Endothelial cell (in vitro differentiated cells): ENCODE results near the gene ETF1. TPM values are rescaled to one million over a fixed set of nuclear protein-coding genes. Genes with fewer than 3 reads are reported as not detected.

Experiments
- DNase-seq: peaks from one replicate; pipeline ENCODE4 v3.0.0; 2021; ENCODE audit warnings: low spot score
- H3K27ac Mint-ChIP-seq: one replicate; pipeline ENCODE4 v1.8.0; 2021; ENCODE audit warnings: mixed read lengths, inconsistent platforms; ENCODE audit not compliant: unreplicated experiment
- H3K27me3 Mint-ChIP-seq: one replicate; pipeline ENCODE4 v1.8.0; 2021; ENCODE audit warnings: mild to moderate bottlenecking, moderate library complexity, mixed read lengths, inconsistent platforms; ENCODE audit not compliant: unreplicated experiment
- H3K36me3 Mint-ChIP-seq: one replicate; pipeline ENCODE4 v1.8.0; 2021; ENCODE audit warnings: mild to moderate bottlenecking, low read depth, mixed read lengths, inconsistent platforms; ENCODE audit not compliant: unreplicated experiment
- H3K4me1 Mint-ChIP-seq: one replicate; pipeline ENCODE4 v1.8.0; 2021; ENCODE audit warnings: mild to moderate bottlenecking, mixed read lengths, inconsistent platforms; ENCODE audit not compliant: unreplicated experiment
- H3K4me3 Mint-ChIP-seq: one replicate; pipeline ENCODE4 v1.8.0; 2021; ENCODE audit warnings: mild to moderate bottlenecking, mixed read lengths, inconsistent platforms; ENCODE audit not compliant: unreplicated experiment
- H3K9me3 Mint-ChIP-seq: one replicate; pipeline ENCODE4 v1.8.0; 2021; ENCODE audit warnings: mixed read lengths, inconsistent platforms; ENCODE audit not compliant: unreplicated experiment
- CTCF ChIP-seq: fragments of 200-600 bp; sonication (generic); IDR thresholded peaks from one replicate; pipeline ENCODE4 v1.5.0; 2021; ENCODE audit warnings: antibody characterized with exemption; ENCODE audit not compliant: unreplicated experiment
- total RNA-seq: library from RNA; stranded (reverse); fragmentation: NEBNext Ultra II Directional; extraction: Animal tissue kit (Norgen Biotek cat#: 25700); gene quantifications from one replicate; pipeline ENCODE4 v1.2.1, GENCODE V29; 2021; ENCODE audit not compliant: unreplicated experiment

The ETF1 gene
- total RNA-seq, 1 donor from 2014 or later = 84.7 TPM

- no peak for DNase-seq
- H3K27me3 Mint-ChIP-seq = peaks cover 29% of the 10 kb centered on the region
- no peak for TF ChIP-seq CTCF
- H3K27ac Mint-ChIP-seq = peak overlapping the region; percentile 39
- peaks cover 6% of the 10 kb centered on the region for H3K36me3 Mint-ChIP-seq
- peaks cover 4% of the 10 kb centered on the region for H3K9me3 Mint-ChIP-seq
- peaks cover 2% of the 10 kb centered on the region for H3K4me1 Mint-ChIP-seq
- no peak overlapping the region for H3K4me3 Mint-ChIP-seq
Observed at GRCh38 chr5:138467711-138468132, 75.3 kb downstream of the ETF1 start.

GRCh38 chr5:138466900-138467710, 75.9 kb downstream of the ETF1 start:
- peaks cover 4% of the 10 kb centered on the region for H3K9me3 Mint-ChIP-seq
- peaks cover 28% of the 10 kb centered on the region for H3K27me3 Mint-ChIP-seq
- no peak overlapping the region for H3K4me3 Mint-ChIP-seq
- peaks cover 6% of the 10 kb centered on the region for H3K36me3 Mint-ChIP-seq
- no peak for TF ChIP-seq CTCF
- peaks cover 2% of the 10 kb centered on the region for H3K4me1 Mint-ChIP-seq
- DNase-seq = no peak
- H3K27ac Mint-ChIP-seq = peak overlapping the region; percentile 39

DNA sequence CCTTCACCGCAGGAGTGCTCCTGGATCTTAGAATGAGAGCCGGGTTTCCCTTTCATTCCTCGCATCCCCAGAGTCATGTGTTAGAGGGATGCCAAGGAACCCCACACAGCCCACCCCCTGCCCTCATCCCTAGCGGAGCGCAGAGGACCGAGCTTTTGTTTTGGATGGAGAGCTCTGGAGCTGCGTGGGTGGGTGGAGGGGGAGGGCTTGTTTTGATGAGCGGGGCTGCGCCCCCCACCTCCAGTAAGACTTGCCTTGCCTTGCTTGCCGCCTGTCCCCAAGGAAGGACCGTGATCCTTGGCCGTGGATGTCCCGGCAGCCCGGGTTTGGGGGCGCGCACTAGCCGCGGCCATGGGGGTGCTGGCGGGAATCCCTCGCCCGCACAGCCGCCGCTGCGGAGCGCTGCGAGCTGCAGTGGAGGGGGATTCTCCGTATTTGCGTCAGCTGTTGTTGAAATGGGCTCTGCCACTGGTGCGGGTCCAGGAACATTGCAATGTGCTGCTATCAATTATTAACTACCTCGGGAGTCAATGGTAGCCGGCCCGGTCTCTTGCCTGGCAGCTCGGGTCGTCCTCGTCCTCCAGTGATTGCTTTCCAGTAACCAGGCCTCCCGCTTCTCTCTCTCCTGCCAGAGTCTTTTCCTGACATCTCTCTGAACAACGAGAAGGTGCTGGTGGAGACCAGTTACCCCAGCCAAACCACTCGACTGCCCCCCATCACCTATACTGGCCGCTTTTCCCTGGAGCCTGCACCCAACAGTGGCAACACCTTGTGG, 76.7 kb downstream of the ETF1 start:
- no peak overlapping the region for H3K4me3 Mint-ChIP-seq
- H3K27ac Mint-ChIP-seq = no peak overlapping the region
- no peak for TF ChIP-seq CTCF
- H3K27me3 Mint-ChIP-seq = peaks cover 27% of the 10 kb centered on the region
- peaks cover 2% of the 10 kb centered on the region for H3K4me1 Mint-ChIP-seq
- H3K9me3 Mint-ChIP-seq = peaks cover 4% of the 10 kb centered on the region
- DNase-seq = no peak
- H3K36me3 Mint-ChIP-seq = peaks cover 6% of the 10 kb centered on the region

GRCh38 chr5:138465261-138466124, 77.5 kb downstream of the ETF1 start, which contains the start of gene EGR1:
Gene EGR1 (plus strand): TSS chr5:138465479. CDS start chr5:138465762, 283 bp downstream.
- no peak for TF ChIP-seq CTCF
- H3K4me1 Mint-ChIP-seq = peaks cover 6% of the 10 kb centered on the region
- peak within 1 kb of the TSS; percentile 69 for H3K4me3 Mint-ChIP-seq
- peaks cover 7% of the 10 kb centered on the region for H3K36me3 Mint-ChIP-seq
- H3K9me3 Mint-ChIP-seq = peaks cover 4% of the 10 kb centered on the region
- H3K27ac Mint-ChIP-seq = no peak within 1 kb of the TSS
- peaks cover 23% of the 10 kb centered on the region for H3K27me3 Mint-ChIP-seq
- DNase-seq = peak; percentile 67
